Activated CD4-positive, alpha-beta T cell treated with anti-CD3 and anti-CD28 coated beads for 36 hours (primary cell): ENCODE results near the gene UFM1. TPM values are rescaled to one million over a fixed set of nuclear protein-coding genes. Genes with fewer than 3 reads are reported as not detected.
"Not testable (repeated sequence)": the region's sequence is repeated elsewhere in the genome, so short reads cannot be mapped to it uniquely, and the experiment has no call there.

Source experiments
- ATAC-seq: fragments of 200-7000 bp; cut with Tn5 transposase; one replicate; pipeline ENCODE4 v1.10.0; 2021; ENCODE audit warnings: mild to moderate bottlenecking, moderate library complexity
- CTCF ChIA-PET: fragments of 350-600 bp; sonication (Branson Sonifier 250); formaldehyde crosslinking; loops from one replicate; lab custom pipeline; 2021; ENCODE audit warnings: antibody characterized with exemption; lab: Charles Lee
- POLR2A ChIA-PET: fragments of 350-600 bp; sonication (Branson Sonifier 250); formaldehyde crosslinking; loops from one replicate; lab custom pipeline; 2021; ENCODE audit warnings: antibody characterized with exemption, inconsistent platforms; lab: Charles Lee
- DNase-seq: peaks from one replicate; pipeline ENCODE4 v3.0.0-alpha.2; 2020
- H3K27ac Mint-ChIP-seq: one replicate; pipeline ENCODE4 v1.8.0; 2021; ENCODE audit warnings: mixed read lengths
- H3K27me3 Mint-ChIP-seq: one replicate; pipeline ENCODE4 v1.8.0; 2021; ENCODE audit warnings: mixed read lengths
- H3K36me3 Mint-ChIP-seq: one replicate; pipeline ENCODE4 v1.8.0; 2021; ENCODE audit warnings: low read depth, mixed read lengths
- H3K4me1 Mint-ChIP-seq: one replicate; pipeline ENCODE4 v1.8.0; 2021; ENCODE audit warnings: mixed read lengths
- H3K4me3 Mint-ChIP-seq: one replicate; pipeline ENCODE4 v1.8.0; 2021; ENCODE audit warnings: mild to moderate bottlenecking, moderate library complexity, mixed read lengths
- H3K9me3 Mint-ChIP-seq: one replicate; pipeline ENCODE4 v1.8.0; 2021; ENCODE audit warnings: low read depth, mixed read lengths
- intact Hi-C, 2 experiments: fragments of 100-400 bp; cut with DNase I in 1 of 2; cut with micrococcal nuclease in 1 of 2; formaldehyde crosslinking; loops; one replicate each; pipeline versions ENCODE4 v1.14.2 to v1.15.1; 2022 to 2024; cut with DNase I, micrococcal nuclease
- total RNA-seq, 2 experiments: library from RNA; stranded (reverse); gene quantifications; one replicate each; pipeline ENCODE4 v1.2.3, GENCODE V29; 2021

Gene UFM1
- total RNA-seq, 2 experiments from 2014 or later, result 36.7 to 44.8 TPM

DNA sequence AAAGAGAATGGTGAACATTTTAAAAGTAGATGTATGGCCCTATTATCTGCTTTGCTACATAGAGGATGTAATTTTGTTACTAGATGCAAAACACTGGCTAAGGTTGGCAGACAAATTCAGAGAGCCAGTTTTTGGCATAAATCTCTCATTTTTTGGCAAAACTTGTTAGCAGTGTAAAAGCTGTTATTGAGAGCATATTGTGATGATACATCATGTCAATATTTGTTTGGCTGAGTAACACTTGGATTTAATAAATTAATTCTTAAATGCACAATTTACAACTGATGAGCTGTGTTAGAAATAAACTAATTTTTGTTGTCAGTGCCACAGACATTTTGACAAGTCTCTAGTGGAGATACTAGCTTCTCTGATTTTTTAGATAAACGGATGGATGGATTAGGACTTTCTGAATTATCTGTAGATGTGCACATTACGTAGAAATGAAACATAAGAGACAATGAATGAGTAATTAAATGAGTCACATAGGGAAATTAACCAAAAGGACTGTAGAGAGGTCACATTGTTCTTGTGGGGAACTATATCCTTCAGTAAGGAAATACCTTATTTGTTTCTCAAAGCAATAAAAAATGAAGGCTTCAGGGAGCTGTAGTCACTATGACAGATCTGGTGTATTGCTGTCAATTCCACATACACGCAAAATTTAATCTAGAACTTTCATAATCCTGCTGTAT is 17.4 kb downstream of the UFM1 start:
- POLR2A ChIA-PET, result no interaction called here
- H3K27ac Mint-ChIP-seq, result no peak overlapping the region
- no peak overlapping the region for H3K4me3 Mint-ChIP-seq
- peaks cover 3% of the 10 kb centered on the region for H3K4me1 Mint-ChIP-seq
- H3K36me3 Mint-ChIP-seq, result peaks cover 18% of the 10 kb centered on the region
- intact Hi-C loops, result no loop called here
- no peaks in the 10 kb centered on the region for H3K27me3 Mint-ChIP-seq
- no peak for DNase-seq
- CTCF ChIA-PET, result interaction anchor here (0.8 kb wide), 1 partner anchor 1415 kb away, joined by 3 read pairs; no protein-coding TSS in a partner anchor
- no peak for ATAC-seq
- H3K9me3 Mint-ChIP-seq, result no peaks in the 10 kb centered on the region

- Mint-ChIP-seq H3K4me3 (no peak overlapping the region), H3K27me3 (peaks cover 13% of the 10 kb centered on the region), H3K9me3 (no peaks in the 10 kb centered on the region), H3K27ac (no peak overlapping the region), H3K36me3 (peaks cover 3% of the 10 kb centered on the region), H3K4me1 (peaks cover 3% of the 10 kb centered on the region)
- ATAC-seq (no peak), DNase-seq (no peak)
- intact Hi-C loops, result no loop called here
- POLR2A ChIA-PET, result no interaction called here
- CTCF ChIA-PET, result interaction anchor here (1.2 kb wide), 1 partner anchor 11 kb away, joined by 4 read pairs; no protein-coding TSS in a partner anchor
Measured at GRCh38 chr13:38369058-38369457, 19.4 kb downstream of the UFM1 start.

GRCh38 chr13:38370096-38370495 is 20.4 kb downstream of the UFM1 start:
- H3K27ac Mint-ChIP-seq, H3K4me3 Mint-ChIP-seq, H3K36me3 Mint-ChIP-seq, intact Hi-C loops, H3K4me1 Mint-ChIP-seq, H3K9me3 Mint-ChIP-seq, DNase-seq, POLR2A ChIA-PET, CTCF ChIA-PET, ATAC-seq: not testable (repeated sequence)
- H3K27me3 Mint-ChIP-seq, result peaks cover 15% of the 10 kb centered on the region

DNA sequence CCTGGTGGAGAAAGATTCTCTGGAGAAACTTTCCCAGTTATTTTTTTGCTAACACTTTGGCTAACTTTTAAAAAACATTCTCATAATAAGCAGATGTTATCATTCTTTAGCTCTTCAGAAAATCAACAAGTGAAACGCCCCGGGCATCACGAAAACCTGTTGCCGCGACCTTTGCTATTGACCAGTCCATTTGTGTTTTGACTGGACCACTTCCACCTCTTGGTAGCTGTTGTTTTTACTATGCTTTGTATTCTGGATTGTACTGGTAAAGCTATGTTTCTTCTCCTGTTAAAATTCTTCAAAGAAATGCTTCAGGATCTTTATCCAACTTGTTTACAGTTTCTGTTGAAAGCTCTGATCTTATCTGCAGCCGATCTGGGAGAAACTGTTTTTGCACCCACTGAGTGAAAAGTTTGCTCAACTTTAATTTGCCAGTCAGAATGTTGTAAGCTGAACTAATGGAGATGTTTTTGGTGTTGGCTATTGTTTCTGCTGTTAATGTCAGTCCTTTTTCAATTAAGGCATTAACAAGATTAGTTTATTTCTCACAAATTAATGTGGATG is 23.3 kb downstream of the UFM1 start:
- Mint-ChIP-seq H3K9me3 (no peaks in the 10 kb centered on the region), H3K27me3 (peaks cover 28% of the 10 kb centered on the region), H3K4me1 (no peaks in the 10 kb centered on the region), H3K36me3 (no peaks in the 10 kb centered on the region), H3K27ac (no peak overlapping the region), H3K4me3 (no peak overlapping the region)
- CTCF ChIA-PET, result no interaction called here
- POLR2A ChIA-PET, result no interaction called here
- no peak for ATAC-seq
- intact Hi-C loops, result no loop called here
- no peak for DNase-seq

- DNase-seq (no peak), ATAC-seq (no peak)
- no peaks in the 10 kb centered on the region for H3K36me3 Mint-ChIP-seq
- no peak overlapping the region for H3K4me3 Mint-ChIP-seq
- no peaks in the 10 kb centered on the region for H3K9me3 Mint-ChIP-seq
- H3K4me1 Mint-ChIP-seq, result no peaks in the 10 kb centered on the region
- intact Hi-C loops, result no loop called here
- CTCF ChIA-PET, result interaction anchor here (0.6 kb wide), 1 partner anchor 1391 kb away, joined by 3 read pairs; no protein-coding TSS in a partner anchor
- H3K27ac Mint-ChIP-seq, result no peak overlapping the region
- POLR2A ChIA-PET, result no interaction called here
- H3K27me3 Mint-ChIP-seq, result peaks cover 36% of the 10 kb centered on the region
Measured at GRCh38 chr13:38376546-38376945, 26.9 kb downstream of the UFM1 start.

DNA sequence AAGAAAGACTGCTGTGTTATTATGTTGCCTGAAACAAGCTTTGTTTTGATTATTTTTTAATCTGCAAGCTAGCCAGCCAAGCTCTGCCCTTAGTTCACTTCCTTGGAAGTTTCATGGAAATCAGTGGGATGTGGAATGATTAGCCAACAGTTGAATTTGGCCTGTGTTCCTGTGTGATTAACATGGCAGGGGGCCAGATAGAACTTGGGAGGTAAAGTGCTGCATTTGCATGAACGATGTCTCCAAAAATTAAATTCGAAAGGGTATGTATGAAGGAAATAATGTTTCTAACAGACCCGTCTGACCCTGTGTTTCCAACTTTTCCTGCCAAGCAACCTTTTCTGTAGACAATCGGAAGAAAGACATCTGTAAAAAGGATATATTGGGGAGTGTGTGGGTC is 32.2 kb downstream of the UFM1 start:
- ChIA-PET POLR2A (no interaction called here), CTCF (no interaction called here)
- H3K27ac Mint-ChIP-seq, result no peak overlapping the region
- DNase-seq (no peak), ATAC-seq (no peak)
- H3K27me3 Mint-ChIP-seq, result peaks cover 12% of the 10 kb centered on the region
- no peaks in the 10 kb centered on the region for H3K9me3 Mint-ChIP-seq
- H3K4me1 Mint-ChIP-seq, result no peaks in the 10 kb centered on the region
- H3K36me3 Mint-ChIP-seq, result no peaks in the 10 kb centered on the region
- intact Hi-C loops, result no loop called here
- H3K4me3 Mint-ChIP-seq, result no peak overlapping the region

DNA sequence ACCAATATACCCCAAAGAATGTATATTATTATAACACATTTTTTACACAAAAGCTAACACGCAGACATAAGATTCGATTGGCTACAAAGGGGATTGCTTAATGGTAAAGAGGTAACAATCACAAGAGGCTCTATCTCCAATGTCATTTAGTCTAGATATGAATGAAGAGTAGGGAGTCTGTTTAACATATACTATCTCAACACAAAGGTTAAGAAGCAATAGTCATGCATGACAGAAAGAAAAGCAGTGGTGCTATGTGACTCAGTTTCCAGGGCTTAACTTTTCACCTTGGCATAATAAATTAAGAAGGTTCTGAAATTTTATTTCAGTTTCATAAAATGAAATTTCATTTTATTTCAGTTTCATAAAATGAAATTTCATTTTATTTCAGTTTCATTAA is 33.3 kb downstream of the UFM1 start:
- DNase-seq (no peak), ATAC-seq (no peak)
- POLR2A ChIA-PET, result no interaction called here
- H3K4me3 Mint-ChIP-seq, result no peak overlapping the region
- H3K4me1 Mint-ChIP-seq, result no peaks in the 10 kb centered on the region
- intact Hi-C loops, result no loop called here
- H3K36me3 Mint-ChIP-seq, result no peaks in the 10 kb centered on the region
- H3K27ac Mint-ChIP-seq, result no peak overlapping the region
- H3K27me3 Mint-ChIP-seq, result peaks cover 15% of the 10 kb centered on the region
- H3K9me3 Mint-ChIP-seq, result no peaks in the 10 kb centered on the region
- CTCF ChIA-PET, result no interaction called here

DNA sequence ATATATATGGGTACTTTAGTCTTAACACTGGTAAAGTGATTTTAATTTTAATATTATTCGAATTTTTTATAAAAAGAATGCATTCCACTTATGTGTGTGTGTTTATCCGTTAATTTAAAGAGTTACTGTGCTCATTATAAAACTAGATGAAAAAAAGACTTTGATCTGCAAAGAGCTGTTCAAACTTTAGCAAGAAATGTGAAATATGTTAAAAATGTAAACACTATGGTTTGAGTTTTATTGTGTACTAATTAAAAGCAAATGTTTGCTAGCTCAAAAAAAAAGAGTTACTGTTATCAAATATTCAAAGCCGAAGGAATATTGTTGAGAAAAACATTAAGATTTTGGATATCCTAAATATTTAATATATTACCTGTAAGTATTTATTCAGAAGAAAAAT is 34.5 kb downstream of the UFM1 start:
- Mint-ChIP-seq H3K27me3 (peaks cover 15% of the 10 kb centered on the region), H3K4me3 (no peak overlapping the region), H3K27ac (no peak overlapping the region), H3K4me1 (no peaks in the 10 kb centered on the region), H3K9me3 (no peaks in the 10 kb centered on the region), H3K36me3 (no peaks in the 10 kb centered on the region)
- CTCF ChIA-PET, result no interaction called here
- POLR2A ChIA-PET, result no interaction called here
- DNase-seq (no peak), ATAC-seq (no peak)
- intact Hi-C loops, result no loop called here

GRCh38 chr13:38385153-38385891 is 35.7 kb downstream of the UFM1 start:
- ATAC-seq, result no peak

GRCh38 chr13:38386421-38386820 is 36.8 kb downstream of the UFM1 start:
- Mint-ChIP-seq H3K4me1 (no peaks in the 10 kb centered on the region), H3K27me3 (peaks cover 11% of the 10 kb centered on the region), H3K4me3 (no peak overlapping the region), H3K36me3 (no peaks in the 10 kb centered on the region), H3K27ac (no peak overlapping the region), H3K9me3 (no peaks in the 10 kb centered on the region)
- no peak for DNase-seq
- ChIA-PET CTCF (no interaction called here), POLR2A (no interaction called here)
- no peak for ATAC-seq
- intact Hi-C loops, result no loop called here

More at GRCh38 chr13:38385153-38385891, 35.7 kb downstream of the UFM1 start:
- Mint-ChIP-seq H3K4me1 (no peaks in the 10 kb centered on the region), H3K27ac (no peak overlapping the region), H3K36me3 (no peaks in the 10 kb centered on the region), H3K4me3 (no peak overlapping the region), H3K9me3 (no peaks in the 10 kb centered on the region), H3K27me3 (peaks cover 12% of the 10 kb centered on the region)
- POLR2A ChIA-PET, result no interaction called here
- intact Hi-C loops, result no loop called here
- no peak for DNase-seq
- CTCF ChIA-PET, result no interaction called here

DNA sequence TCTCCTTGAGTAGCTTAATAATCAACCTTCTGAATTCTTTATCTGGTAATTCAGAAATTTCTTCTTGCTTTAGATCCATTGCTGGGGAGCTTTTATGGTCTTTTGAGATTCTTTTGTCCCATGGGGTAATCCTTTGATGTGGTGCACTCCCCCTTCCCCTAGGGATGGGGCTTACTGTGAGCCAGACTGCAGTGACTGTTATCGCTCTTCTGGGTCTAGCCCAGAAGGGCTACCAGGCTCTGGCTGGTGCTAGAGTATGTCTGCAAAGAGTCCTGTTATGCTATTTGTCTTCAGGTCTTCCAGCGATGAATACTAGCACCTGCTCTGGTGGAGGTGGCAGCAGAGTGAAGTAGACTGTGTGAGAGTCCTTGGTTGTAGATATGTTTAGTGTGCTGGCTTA is 41.7 kb downstream of the UFM1 start:
- no peak for ATAC-seq
- no peaks in the 10 kb centered on the region for H3K36me3 Mint-ChIP-seq
- no peak overlapping the region for H3K4me3 Mint-ChIP-seq
- no peaks in the 10 kb centered on the region for H3K4me1 Mint-ChIP-seq
- no peak overlapping the region for H3K27ac Mint-ChIP-seq
- ChIA-PET CTCF (interaction anchor here (0.6 kb wide), 1 partner anchor 93 kb away, joined by 3 read pairs; no protein-coding TSS in a partner anchor), POLR2A (interaction anchor here (0.6 kb wide), 1 partner anchor 1385 kb away, joined by 3 read pairs; no protein-coding TSS in a partner anchor)
- H3K9me3 Mint-ChIP-seq, result no peaks in the 10 kb centered on the region
- no peak for DNase-seq
- peaks cover 12% of the 10 kb centered on the region for H3K27me3 Mint-ChIP-seq
- intact Hi-C loops, result no loop called here
